Activated CD4-positive, alpha-beta T cell treated with anti-CD3 and anti-CD28 coated beads, Interleukin-2, amount 50 U/mL, for 16 hours (primary cell): Measurements from ENCODE around the gene ATP2B2.

ENCODE experiments used
- DNase-seq: peaks from one replicate; pipeline ENCODE4 v3.0.0-alpha.2; 2020

The ATP2B2 gene

GRCh38 chr3:10356461-10356981 lies 148.9 kb downstream of the ATP2B2 start:
- no peak for DNase-seq

GRCh38 chr3:10354361-10355015 lies 150.9 kb downstream of the ATP2B2 start:
- DNase-seq: no peak

DNA sequence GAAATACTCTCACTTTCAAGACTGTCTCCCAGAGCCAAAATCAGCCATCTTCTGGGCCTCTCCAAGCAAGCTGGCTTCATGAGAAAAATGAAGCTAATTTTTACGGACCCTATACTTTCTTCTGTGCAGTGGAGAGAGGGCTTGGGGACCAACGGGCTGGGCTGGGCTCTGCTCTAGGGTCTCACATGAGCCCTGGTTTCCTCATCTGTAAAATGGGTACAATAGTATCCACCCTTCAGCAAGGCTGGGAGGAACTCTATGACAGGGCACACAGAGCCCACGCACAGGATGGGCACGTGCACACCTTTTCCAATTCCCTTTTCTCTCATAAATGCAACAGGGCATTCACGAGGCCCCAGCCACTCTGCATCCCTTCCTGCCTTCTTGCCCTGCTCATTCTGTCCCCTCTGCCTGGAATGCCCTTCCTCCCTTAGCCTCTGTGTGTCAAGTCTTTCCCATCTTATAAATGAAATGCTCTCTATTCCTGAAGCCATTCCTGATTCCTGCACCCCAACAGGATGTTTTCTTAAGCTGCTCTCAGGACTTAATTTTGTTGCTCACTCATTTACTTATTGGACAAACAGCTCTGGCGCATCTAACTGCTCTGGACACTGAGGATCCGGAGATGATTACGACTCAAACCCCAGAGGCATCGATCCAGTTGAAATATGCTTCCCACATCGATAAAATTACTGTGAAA lies 151.6 kb downstream of the ATP2B2 start:
- no peak for DNase-seq

DNA sequence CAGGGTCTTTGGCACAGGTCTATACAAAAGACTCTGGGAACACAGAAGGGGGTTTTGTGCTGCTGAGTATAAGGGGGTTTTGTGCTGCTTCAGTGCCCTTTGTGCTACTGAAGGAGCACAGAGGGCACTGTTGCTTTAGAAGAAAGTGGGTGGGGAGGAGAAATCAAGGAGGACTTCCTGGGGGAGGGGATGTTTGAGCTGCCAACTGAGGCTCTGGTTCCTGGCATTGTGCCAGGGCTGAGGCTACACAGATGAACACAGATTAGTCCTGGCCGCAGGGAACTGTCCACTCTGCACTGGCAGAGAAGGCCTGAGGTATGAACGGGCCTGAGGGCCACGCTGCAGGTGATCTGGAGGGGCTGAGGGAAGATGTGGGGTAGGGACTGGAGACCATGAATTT lies 152.2 kb downstream of the ATP2B2 start:
- no peak for DNase-seq

DNA sequence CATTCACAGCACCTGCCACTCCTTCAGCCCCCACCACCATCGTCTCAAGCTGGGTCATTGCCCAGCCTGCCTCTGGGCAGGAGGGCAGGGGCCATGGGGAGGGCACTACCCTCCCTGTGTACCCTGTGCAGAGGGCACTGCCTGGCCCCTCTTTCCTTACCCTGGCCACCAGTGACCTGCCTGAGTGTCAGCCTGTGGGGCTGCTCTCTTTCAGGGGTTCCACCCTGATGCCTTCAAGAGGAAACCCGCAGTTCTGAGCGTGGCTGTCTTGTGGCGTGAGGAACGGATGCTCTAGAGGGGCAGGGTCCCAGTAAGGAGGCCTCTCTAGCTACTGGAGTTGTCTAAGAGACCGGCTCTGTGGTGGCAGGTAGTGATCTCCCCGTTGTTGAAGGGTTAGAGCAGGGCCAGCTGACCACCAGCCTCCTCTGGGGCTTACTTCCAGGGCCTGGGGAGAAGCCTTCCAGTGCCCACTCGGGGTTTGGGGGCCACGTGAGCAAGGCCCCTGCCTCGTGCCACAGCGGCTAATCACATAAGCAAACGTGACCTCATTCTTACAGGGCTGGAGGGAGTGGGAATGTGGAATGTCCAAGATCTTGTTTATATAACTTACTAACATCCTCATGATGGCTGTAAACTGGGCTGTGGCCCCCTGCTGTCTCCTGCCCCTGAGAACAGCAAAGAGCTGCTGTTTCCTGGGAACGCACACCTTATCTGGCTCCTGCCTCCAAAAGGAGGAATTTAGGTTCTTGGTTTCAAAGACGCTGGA lies 153.1 kb downstream of the ATP2B2 start:
- DNase-seq: no peak

DNA sequence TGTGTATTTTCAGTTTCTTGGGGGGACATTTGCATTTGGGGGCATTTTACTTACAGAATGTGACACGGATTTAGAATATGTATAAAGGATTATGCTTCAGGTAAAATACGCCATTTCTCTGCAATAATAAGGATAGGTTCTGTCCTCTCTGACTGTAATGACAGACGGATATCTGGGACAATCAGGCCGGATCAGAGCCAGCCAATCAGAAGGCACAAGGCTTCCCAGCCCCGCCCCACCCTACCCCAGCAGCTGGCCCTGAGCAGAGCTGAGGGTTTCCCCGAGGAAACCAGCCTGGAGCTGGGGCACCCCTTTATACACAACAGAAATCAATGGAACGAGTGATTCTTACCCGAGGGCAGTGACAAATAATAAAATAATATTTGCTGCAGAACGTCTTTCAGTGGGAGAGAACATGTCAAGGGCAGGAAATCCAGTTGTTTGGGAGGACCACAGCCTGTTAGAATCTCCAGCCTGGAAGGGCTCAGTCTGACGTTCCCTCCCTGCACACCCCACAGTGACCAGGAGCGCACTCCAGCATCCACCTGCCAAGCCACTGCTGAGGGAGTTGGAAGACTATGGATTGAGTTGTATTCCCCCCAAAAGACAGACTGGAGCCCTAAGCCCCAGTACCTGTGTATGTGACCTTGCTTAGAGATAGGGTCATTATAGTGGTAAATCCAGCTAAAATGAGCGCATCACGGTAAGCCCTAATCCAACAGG lies 154.2 kb downstream of the ATP2B2 start:
- DNase-seq: no peak

DNA sequence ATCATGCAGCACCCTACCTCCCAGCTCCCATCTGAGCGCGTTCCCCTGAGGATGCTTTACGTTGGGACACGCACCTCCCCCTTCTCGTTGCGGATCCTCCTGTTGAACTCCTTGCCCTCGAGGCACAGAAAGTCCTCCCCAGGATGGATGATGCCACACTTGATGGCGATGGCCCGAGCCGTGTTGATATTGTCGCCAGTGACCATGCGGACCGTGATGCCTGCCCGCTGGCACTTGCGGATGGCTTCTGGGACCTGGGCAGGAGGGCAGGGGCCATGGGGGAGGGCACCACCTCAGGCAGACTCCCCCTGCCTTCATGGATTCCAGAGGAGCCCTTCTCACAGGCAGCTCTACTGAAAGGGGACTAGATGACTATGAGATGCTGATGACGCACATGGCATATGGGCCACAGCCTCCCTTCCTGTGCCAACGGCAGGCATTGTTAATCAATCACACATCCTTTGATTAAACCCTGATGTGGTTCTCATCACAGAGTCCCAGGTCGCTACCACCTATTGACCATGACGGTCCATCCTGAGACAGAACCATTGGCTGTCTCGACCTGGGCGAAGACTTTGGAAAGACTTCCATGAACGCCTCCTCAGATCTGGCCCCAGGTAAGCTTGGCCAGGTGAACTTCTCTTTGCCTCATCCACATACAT lies 154.9 kb downstream of the ATP2B2 start:
- DNase-seq: no peak

DNA sequence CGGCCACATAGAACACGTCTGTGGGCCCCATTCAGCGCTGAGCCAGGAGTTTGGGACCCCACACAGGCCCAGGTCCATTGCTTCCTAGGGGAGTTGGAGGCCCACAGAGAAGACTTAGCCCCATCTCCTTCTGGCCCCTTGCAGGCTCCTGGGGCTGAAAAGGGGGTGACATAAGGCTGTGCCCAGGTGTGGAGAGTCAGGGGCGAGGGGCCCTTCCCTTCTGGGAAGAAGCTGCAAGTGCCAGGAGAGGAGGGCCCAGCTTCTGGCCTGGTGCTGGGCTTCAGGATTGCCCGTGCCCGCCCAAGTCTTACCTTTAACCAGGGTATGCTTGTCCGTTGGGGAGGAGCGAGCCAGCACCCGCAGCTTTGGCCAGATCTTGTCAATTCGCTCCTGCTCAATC lies 155.6 kb downstream of the ATP2B2 start:
- DNase-seq: no peak

- no peak for DNase-seq
Observed at GRCh38 chr3:10348404-10348721, 157.0 kb downstream of the ATP2B2 start.

DNA sequence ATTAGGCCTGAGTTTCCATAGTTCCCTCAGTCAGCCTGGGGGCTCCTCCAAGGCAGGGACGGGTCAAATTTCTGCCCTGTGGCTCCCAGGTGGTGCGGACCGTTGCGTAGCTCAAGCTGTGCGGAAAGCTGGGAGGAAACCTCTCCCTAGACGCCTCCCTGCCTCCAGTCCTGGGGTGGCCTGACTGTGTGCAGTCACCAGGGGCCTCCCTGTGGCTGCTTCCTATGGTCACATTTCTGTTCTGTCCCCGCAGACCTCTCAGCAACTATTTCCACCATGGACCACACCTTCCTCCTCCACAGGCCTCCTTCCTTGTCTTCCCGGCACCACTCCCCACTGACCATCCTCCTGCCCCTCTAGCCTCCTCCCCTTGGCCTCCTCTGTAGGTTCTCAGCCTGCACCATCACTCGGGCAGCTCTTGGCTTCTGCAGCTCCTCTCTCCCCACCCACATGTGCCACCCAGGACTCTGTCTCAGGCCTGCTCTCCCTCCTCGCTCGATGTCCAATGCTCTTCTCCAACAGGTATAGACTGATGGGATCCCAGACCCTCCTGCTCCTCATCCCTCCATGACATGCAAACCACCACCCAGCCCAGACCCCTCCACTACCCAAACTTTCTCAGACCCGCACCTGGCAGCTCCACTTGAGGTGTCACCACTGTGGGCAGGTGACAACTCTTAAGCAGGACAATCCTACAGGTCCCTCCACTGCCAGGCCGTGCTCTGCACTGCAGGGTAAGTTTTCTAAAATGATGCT lies 157.6 kb downstream of the ATP2B2 start:
- no peak for DNase-seq

- no peak for DNase-seq
Observed at GRCh38 chr3:10345911-10346310, 159.5 kb downstream of the ATP2B2 start.

DNA sequence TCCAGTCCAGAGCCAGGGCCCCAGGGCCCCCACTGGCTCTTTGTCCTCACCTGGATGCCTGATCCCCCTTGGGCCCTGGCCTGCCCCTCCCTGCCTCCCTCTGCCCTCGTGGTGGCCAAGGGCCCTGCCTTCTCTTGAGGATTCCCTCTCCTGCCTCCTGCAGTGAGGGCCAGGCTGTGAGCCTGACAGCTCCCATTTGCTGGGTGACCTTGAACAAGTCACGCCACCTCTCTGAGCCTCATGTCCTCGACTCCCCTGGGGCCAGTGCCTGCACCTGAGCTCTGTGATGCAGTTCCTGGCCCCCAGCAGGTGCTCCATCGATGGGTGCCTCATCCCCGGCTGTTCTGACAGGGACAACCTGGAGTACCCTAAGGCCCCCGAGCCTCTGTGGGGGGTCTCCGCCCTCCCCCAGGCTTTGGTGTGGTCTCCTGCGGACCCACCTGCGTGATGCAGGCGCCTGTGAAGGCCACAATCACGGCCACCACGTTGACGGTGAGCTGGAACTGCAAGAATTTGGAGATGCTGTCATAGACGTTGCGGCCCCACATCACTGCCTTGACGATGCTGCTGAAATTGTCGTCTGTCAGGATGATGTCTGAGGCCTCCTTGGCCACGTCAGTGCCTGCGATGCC lies 160.3 kb downstream of the ATP2B2 start:
- DNase-seq: no peak

DNA sequence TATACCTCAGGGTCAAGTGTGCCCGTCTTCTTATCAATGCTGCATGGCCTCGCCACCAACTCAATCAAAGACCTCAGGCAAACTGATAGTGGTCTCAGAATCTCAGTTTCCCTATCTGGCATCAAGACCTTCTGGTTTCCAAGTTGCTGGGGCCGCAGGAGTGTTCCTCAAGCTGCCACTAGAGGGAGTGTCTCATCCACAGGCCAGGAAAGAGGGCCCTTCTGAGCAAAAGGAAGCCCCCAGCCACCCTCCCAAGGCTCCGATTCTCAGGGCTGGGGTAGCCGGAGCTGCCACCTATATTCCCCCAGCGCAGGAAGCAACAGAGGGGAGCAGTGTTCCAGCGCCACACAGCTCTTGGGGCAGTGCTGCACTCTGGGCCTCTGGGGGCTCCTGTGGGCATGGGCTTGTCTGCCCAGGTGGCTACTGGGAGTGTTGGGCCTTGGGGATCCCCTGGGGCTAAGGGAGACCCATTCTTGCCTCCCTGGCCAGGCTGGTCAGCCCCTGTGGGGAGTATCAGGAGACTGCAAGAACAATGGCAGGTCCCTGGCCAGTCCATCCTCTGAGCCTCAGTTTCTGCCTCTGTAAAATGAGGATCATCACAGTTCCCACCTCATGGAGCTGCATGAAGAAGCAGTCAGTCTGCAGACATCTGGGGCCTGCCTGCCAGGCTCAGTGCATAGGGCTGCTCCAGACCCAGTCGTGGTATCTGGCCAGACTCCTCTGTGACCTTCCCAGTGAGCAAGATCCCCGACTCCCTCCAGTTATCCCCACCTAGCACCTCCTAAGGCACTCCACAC lies 161.0 kb downstream of the ATP2B2 start:
- peak; percentile 64 for DNase-seq

DNA sequence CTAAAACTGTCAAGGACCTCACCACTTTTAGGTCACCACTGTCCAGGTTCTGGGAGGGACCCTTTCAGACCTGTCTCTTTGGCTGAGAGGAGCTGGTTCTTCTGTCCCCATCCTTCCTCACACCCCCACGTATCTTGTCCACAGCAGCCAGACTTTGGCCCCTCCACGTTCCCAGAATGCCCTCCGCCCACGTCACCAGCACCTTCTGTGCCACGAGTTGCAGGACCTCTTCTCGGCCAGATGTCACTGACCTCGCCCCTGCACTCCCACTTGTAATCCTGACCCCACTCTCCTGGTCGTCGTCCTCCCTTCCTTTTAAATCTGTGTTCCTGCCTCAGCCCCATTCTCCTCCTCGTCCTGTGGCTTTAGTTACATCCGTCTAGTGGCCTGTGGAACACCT lies 161.9 kb downstream of the ATP2B2 start:
- DNase-seq: no peak

- no peak for DNase-seq
Observed at GRCh38 chr3:10342781-10343180, 162.6 kb downstream of the ATP2B2 start.

DNA sequence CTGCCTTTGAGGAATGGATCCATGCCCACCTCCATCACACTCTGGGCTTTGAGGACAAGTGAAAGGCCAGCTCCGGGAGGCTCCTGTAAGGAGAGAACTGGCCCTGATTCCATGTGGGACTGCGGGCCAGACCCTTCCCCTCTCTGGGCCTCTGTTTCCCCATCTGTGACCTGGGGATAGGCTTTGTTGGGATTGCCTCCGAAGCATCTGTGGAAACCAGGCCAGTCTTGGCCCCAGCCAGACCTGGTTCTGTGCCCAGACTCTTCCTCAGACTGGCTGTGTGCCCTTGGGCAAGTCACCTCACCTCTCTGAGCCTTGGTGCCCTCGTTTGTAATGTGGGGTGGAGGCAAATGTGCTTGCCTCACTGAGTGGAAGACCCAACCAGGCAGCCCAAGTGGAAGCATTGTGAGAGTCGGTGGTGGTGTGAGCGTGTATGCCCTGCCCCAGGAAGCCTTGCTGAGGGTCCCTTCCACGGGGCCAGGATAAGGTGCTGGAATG lies 163.4 kb downstream of the ATP2B2 start:
- DNase-seq: no peak

DNA sequence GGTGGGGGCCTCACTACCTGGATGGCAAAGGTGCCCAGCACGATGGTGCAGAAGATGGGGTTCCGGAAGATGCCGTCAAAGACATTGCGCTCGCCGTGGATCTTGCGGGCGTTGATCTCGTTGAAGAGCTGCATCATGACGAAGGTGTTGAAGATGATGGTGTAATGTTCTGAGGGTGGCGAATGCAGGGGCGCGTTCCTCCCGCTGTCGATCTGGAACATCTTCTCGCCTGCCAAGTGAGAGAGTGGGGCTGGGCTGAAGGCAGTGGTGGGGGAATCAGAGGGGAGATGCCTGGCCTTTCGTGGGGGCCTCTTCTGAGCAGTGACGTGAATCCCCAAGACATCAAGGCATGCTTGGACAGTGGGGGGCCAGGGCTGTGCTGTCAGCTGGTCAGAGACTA lies 164.9 kb downstream of the ATP2B2 start:
- no peak for DNase-seq

GRCh38 chr3:10340046-10340445 lies 165.3 kb downstream of the ATP2B2 start:
- DNase-seq: no peak

- no peak for DNase-seq
Observed at GRCh38 chr3:10339376-10339955, 165.9 kb downstream of the ATP2B2 start.
